Sigmoid colon (tissue), 4 donors: ENCODE results near the gene ADAMTS2.

Experiments
- EP300 ChIP-seq, 4 donors: sonication (generic); formaldehyde crosslinking; IDR thresholded peaks; one replicate each; pipeline ENCODE4 v1.6.1; 2017; ENCODE audit warnings: antibody characterized with exemption in 4 of 4
- POLR2A ChIP-seq, 2 donors: fragments of 450-650 bp; IDR thresholded peaks; one replicate each; pipeline ENCODE4 v1.6.1; 2016; ENCODE audit warnings: antibody characterized with exemption in 2 of 2, mild to moderate bottlenecking in 2 of 2, moderate library complexity in 2 of 2
- TF ChIP-seq, protein P1 (sequence below), 4 experiments: fragments of 450-650 bp in 3 of 4; fragments of 200-600 bp in 1 of 4; IDR thresholded peaks; one replicate each; pipeline ENCODE4 v1.5.1; 2016 to 2019; ENCODE audit warnings: antibody characterized with exemption in 4 of 4, mild to moderate bottlenecking in 3 of 4, moderate library complexity in 2 of 4

DNA sequence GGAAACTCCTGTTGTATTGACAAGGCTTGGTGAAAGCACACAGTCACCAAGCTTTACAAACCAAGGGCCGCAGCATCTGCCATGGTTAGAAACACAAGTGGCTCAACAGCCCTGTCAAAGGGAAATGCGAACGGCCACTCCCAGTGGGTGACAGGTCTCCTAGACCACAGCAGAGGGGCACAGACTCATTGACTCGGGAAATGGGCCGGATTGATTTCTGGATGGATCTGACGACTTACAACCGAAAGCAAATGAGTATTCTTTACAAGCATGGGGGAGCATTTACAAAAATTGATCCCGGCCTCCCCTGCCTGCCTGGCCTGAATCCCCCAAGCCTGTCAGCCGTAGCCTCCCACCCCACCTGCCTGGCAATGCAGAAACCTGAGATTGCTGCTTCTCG, 48.2 kb downstream of the ADAMTS2 start:
- TF ChIP-seq, protein P1, sequence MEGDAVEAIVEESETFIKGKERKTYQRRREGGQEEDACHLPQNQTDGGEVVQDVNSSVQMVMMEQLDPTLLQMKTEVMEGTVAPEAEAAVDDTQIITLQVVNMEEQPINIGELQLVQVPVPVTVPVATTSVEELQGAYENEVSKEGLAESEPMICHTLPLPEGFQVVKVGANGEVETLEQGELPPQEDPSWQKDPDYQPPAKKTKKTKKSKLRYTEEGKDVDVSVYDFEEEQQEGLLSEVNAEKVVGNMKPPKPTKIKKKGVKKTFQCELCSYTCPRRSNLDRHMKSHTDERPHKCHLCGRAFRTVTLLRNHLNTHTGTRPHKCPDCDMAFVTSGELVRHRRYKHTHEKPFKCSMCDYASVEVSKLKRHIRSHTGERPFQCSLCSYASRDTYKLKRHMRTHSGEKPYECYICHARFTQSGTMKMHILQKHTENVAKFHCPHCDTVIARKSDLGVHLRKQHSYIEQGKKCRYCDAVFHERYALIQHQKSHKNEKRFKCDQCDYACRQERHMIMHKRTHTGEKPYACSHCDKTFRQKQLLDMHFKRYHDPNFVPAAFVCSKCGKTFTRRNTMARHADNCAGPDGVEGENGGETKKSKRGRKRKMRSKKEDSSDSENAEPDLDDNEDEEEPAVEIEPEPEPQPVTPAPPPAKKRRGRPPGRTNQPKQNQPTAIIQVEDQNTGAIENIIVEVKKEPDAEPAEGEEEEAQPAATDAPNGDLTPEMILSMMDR (IDR thresholded peaks at IDR 0.05) = no peak
- TF ChIP-seq POLR2A (IDR thresholded peaks at IDR 0.05) = no peak
- no peak for TF ChIP-seq EP300 (IDR thresholded peaks at IDR 0.05)
